ENCODE data around the gene CFAP206. TPM values are rescaled to one million over a fixed set of nuclear protein-coding genes. Genes with fewer than 3 reads are reported as not detected.
"Not testable (repeated sequence)": the region's sequence is repeated elsewhere in the genome, so short reads cannot be mapped to it uniquely, and the experiment has no call there.

Gene CFAP206
- total RNA-seq, 1 experiment from 2014 or later = 0.12 TPM

- no peak for DNase-seq (ENCODE audit: low read depth)
Observed at GRCh38 chr6:87420360-87420759, 12.6 kb downstream of the CFAP206 start.

GRCh38 chr6:87421576-87421975 lies 13.8 kb downstream of the CFAP206 start:
- DNase-seq (ENCODE audit: low read depth) = no peak

- no peak for DNase-seq (ENCODE audit: low read depth)
Observed at GRCh38 chr6:87426789-87427188, 19.0 kb downstream of the CFAP206 start.

DNA sequence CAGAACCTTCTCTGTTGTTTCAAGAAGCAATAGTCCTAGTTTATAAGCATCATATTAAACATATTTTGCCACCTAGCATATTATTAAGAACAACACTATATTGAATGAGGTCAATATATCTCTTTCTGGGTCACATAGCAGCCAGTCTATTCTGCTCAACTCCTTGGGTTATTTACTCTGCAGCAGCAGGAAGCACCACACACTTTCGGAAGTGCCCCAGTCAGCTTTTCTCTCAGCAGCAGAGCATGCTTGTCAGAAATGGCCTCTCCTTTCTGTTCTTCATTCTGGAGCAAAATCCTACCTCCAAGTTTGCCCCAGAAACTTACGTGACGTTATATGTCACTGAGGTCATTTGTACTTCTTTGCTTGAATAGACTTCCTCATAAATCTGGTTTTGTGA lies 22.7 kb downstream of the CFAP206 start:
- DNase-seq (ENCODE audit: low read depth) = no peak

DNA sequence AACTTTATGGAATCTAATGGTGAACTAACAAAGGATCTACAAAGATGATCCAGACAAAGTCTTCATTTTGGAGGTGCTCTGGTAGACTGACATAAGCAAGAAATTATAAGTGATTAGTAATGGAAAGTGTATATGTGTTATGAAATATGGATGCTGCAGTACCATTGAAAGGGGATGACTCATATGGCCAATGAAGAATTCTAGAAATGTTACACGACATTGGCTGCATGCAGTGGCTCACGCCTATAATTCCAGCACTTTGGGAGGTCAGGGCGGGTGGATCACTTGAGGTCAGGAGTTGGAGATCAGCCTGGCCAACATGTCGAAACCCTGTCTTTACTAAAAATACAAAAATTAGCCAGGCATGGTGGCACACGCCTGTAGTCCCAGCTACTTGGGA lies 23.5 kb downstream of the CFAP206 start:
- no peak for DNase-seq (ENCODE audit: low read depth)

- DNase-seq (ENCODE audit: low read depth) = peak; percentile 70
Observed at GRCh38 chr6:87436435-87436834, 28.7 kb downstream of the CFAP206 start.

GRCh38 chr6:87441711-87442110 lies 33.9 kb downstream of the CFAP206 start:
- DNase-seq (ENCODE audit: low read depth) = no peak

- no peak for DNase-seq (ENCODE audit: low read depth)
Observed at GRCh38 chr6:87444362-87444761, 36.6 kb downstream of the CFAP206 start.

DNA sequence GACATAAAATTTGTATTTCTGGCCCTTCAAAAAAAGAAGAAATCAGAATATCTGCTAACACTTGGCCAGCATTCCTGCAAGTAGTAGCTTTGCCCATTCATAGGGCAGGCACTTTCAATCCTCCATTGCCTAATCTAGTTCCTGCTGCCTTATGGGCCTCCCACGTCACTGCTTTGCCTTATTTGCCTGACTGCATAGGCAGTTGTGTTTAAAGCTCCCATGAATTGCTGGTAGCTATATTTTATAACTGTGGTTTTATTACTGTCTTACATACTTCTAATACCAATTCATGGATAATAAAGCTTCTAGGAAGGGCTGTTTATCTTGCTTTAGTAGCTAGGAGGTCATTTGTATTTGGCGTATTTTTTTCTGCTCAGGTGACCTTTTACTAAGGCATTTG lies 57.3 kb downstream of the CFAP206 start:
- no peak for DNase-seq (ENCODE audit: low read depth)

- peak; percentile 84 for DNase-seq (ENCODE audit: low read depth)
Observed at GRCh38 chr6:87472525-87473418, 65.0 kb downstream of the CFAP206 start, which contains the start of gene SLC35A1. SLC35A1 (plus strand) TSS chr6:87472974; CDS start chr6:87473004, 30 bp downstream.

- DNase-seq (ENCODE audit: low read depth) = peak; percentile 10
Observed at GRCh38 chr6:87473419-87473903, 65.7 kb downstream of the CFAP206 start.

GRCh38 chr6:87481931-87482330 lies 74.2 kb downstream of the CFAP206 start:
- no peak for DNase-seq (ENCODE audit: low read depth)

- DNase-seq (ENCODE audit: low read depth) = no peak
Observed at GRCh38 chr6:87482366-87482765, 74.6 kb downstream of the CFAP206 start.

DNA sequence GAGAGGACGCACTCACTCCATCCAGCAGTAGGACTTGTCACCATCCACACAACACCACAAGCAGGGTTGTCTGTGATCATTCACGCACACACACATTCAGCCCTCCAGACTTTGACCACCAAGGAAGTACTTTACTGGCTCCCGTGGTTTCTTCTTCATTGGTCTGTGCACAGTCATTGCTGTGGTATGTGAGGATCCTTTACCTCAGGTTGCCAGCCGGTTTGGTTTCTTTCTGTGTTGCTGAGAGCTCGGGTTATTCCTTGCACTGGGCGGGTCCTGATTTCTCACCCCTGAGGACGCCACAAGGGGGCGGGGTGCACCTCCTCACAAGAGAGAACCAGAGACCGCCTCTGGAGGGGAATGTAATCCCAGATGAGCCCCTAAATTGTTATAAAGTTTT lies 76.2 kb downstream of the CFAP206 start:
- DNase-seq (ENCODE audit: low read depth) = peak; percentile 24

DNA sequence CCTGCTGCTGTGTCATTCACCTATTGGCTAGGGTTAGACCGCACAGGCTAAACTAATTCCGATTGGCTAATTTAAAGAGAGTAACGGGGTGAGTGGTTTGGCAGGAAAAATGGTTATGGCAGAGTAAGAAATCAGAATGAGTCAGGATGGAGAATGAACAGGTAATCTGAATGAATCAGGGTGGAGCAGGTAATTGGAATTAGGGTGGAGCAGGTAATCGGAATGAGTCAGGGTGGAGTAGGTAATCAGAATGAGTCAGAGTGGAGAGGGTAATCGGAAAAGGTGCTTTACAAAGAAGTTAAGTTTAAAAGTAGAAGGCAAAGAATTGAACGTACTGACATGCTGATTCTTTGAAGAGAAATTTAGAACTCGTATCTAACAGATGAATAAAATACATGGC lies 76.7 kb downstream of the CFAP206 start:
- no peak for DNase-seq (ENCODE audit: low read depth)

GRCh38 chr6:87487555-87487954 lies 79.8 kb downstream of the CFAP206 start:
- DNase-seq (ENCODE audit: low read depth) = no peak

GRCh38 chr6:87489326-87489725 lies 81.6 kb downstream of the CFAP206 start:
- DNase-seq (ENCODE audit: low read depth) = not testable (repeated sequence)

DNA sequence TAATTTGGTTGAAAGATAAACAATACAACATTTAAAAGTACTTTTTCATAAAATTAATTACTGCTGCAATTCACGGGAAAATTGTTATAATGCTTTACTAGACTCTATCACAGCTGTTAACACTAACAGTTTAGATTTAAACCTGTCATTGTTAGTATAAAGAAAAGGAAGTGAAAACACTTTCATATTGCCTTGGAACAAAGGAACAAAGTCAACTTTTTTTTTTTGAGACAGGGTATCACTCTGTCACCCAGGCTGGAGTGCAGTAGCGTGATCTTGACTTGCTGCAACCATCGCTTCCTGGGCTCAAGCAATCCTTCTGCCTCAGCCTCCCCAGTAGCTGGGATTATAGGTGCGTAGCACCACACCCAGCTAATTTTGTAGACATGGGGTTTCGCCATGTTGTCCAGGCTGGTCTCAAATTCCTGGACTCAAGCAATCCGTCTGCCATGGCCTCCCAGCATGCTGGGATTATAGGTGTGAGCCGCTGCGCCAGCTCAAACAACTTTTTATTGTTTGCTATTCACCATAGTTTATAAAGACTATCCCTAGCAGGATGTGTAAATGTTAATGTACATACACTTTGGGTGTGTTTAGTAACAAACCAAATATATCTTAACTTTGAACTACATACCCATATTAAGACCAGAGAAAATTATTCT lies 87.1 kb downstream of the CFAP206 start:
- DNase-seq (ENCODE audit: low read depth) = no peak

DNA sequence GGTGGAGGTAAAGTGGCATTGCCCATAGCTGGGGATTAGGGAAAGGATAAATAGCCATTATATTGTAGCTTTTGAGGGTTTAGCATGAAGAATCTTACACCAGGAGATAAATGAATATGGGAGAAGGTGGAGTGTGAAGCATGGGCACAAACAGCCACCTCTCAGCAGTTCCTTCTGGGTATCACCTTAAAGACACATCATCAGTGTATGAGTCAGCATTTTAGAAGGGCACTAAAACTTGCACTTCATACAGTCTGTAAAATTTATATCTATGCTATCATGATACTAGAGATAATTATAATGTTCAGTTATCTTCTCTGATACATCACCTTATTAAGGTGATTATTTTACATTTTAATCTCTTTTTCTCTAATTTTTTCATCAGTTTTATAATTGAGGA lies 90.3 kb downstream of the CFAP206 start:
- DNase-seq (ENCODE audit: low read depth) = no peak

- no peak for DNase-seq (ENCODE audit: low read depth)
Observed at GRCh38 chr6:87501809-87502572, 94.2 kb downstream of the CFAP206 start.

GRCh38 chr6:87504441-87504840 lies 96.7 kb downstream of the CFAP206 start:
- no peak for DNase-seq (ENCODE audit: low read depth)
